Uterus (tissue), 2 donors: ENCODE results near the gene CHAF1B.

Source experiments
- CTCF ChIP-seq, 4 experiments: fragments of 200-600 bp in 2 of 4; fragments of 450-650 bp in 2 of 4; sonication (generic) in 2 of 4; IDR thresholded peaks; one replicate each; pipeline ENCODE4 v1.5.1; 2016 to 2019; ENCODE audit warnings: antibody characterized with exemption in 4 of 4, mild to moderate bottlenecking in 2 of 4, moderate library complexity in 1 of 4
- POLR2A ChIP-seq, 2 donors: fragments of 450-650 bp; IDR thresholded peaks; one replicate each; pipeline ENCODE4 v1.6.1; 2016; ENCODE audit warnings: antibody characterized with exemption in 2 of 2, mild to moderate bottlenecking in 1 of 2, moderate library complexity in 1 of 2

DNA sequence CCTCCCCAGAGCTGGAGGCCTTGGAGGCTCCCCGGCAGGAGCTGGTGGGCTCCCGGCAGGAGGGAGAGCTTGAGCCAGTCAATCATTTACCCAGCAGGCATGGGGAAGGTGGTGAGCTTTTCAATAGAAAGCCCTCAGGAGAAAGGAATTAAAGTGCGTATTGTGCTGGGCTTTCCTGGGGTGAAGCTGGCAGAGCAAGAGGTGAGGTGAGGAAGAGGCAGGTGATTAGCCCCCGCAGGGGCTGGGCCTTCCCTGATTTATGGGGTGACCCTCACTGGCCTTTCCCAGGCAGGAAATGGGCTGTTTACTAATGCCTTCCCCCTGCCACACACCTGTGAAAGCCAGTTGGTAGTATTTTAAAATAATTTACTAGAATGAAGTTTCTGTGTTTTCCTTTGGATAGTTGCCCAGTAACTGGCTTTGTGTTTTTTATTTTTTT lies 68.9 kb downstream of the CHAF1B start:
- TF ChIP-seq CTCF (IDR thresholded peaks at IDR 0.05) (no peak), POLR2A (IDR thresholded peaks at IDR 0.05) (no peak)
